ENCODE measurements around the gene DST. TPM values are rescaled to one million over a fixed set of nuclear protein-coding genes. Genes with fewer than 3 reads are reported as not detected.
A peak's percentile ranks its signal among the peaks of the same experiment; 100 is the strongest.

The DST gene
- total RNA-seq (100 to 1,000 TPM; 495 to 791 (median 604) TPM), polyA plus RNA-seq (10 to 100 TPM; 62.5 to 79.8 (median 69.1) TPM)

DNA sequence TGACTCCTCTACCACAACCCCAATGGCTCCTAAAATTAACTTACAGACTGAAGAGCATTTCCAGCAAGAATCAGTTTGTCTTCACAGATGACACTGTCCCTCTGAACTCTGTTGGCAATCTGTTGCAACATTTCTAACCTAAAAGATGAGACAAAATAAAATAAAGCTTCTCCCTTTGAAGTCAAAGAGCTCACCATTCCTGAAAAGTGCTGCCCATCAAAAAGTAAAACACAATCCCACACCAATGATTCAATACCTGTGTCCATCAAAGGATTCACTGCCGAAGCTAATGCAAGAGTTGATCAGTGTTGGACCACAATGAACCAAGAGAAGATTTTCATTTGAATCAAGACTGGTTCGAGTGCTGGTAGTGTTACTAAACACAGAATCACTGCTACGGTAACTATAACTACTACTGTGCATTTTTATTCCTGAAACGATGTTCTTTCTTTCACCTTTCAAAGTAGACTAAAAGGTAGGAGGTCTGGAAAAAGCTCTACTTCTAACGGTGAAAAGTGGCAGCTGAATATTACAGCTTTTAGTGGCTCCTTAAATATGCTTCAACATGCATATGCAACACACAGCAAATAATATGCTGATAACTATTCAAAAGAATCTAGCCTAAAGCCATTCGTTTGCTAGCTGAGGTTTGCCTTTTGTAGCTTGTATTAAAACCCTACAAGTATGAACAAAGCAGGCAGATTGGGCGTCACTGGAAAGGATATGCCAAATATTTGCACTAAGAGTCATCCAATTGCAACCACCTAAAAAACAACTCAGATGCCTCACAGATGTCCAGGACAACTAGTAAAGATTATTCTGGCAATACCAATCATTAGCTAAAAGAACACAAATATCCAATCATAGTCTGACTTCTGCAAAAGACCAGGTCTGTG is at the start of gene DST:
DST (minus strand) TSS at position 524 of the 896 bp plus-strand sequence.
- Histone ChIP-seq H3K36me3 (peaks cover 0 to 69% (median 3%) of the 10 kb centered on the region in 4 donors), H3K4me1 (peaks cover 0 to 30% (median 20%) of the 10 kb centered on the region in 4 donors), H3K27ac (peak within 1 kb of the TSS; percentile 21 to 66 (median 60)), H3K9me3 (no peaks in the 10 kb centered on the region), H3K4me3 (no peak within 1 kb of the TSS), H3K27me3 (no peaks in the 10 kb centered on the region)
- TF ChIP-seq EP300 (IDR thresholded peaks at IDR 0.05) (no peak), POLR2AphosphoS5 (IDR thresholded peaks at IDR 0.05) (peak in 2 of 4 donors; percentile 12 to 19)
- WGBS, 2 donors: 75 to 83% methylated on average over 7 of the region's 7 CpGs
- intact Hi-C loops (cut with DNase I): no loop called here
- DNase-seq: no peak

GRCh38 chr6:56691814-56692213 is 49.1 kb upstream of the DST start:
- no peak for TF ChIP-seq POLR2AphosphoS5 (IDR thresholded peaks at IDR 0.05)
- TF ChIP-seq CTCF (IDR thresholded peaks at IDR 0.05): no peak
- TF ChIP-seq EP300 (IDR thresholded peaks at IDR 0.05): no peak
- no peak for TF ChIP-seq POLR2A (IDR thresholded peaks at IDR 0.05)
- peak overlapping the region; percentile 9 to 46 (median 42) for H3K4me3 ChIP-seq
- H3K4me1 ChIP-seq: peaks cover 0 to 80% (median 53%) of the 10 kb centered on the region in 4 donors

DNA sequence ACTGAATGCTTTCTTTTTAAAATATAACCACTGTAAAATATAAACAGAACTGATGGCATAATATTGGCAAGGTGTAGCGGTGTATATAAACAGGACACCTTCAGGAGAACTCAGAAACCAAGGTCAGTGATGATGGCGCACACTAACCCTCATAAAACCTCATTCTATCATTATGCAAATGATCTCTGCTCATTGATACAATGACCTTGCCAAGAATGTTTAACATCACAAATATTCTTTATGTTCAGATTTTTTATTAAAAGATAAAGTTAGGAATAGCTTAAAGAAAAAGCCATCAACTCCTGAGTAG is 48.6 kb upstream of the DST start:
- DNase-seq: no peak
- Histone ChIP-seq H3K36me3 (no peaks in the 10 kb centered on the region), H3K27ac (peak overlapping the region; percentile 81 to 84 (median 82)), H3K4me1 (peaks cover 0 to 86% (median 55%) of the 10 kb centered on the region in 4 donors), H3K4me3 (peak overlapping the region; percentile 7 to 46 (median 42)), H3K9me3 (no peaks in the 10 kb centered on the region), H3K27me3 (no peaks in the 10 kb centered on the region)
- WGBS, 2 donors: 16 to 57% methylated on average over 2 of the region's 2 CpGs
- intact Hi-C loops (cut with DNase I): loop anchor here (10.0 kb wide), 1 partner anchor 326 kb away; no protein-coding TSS in a partner anchor
- TF ChIP-seq EP300 (IDR thresholded peaks at IDR 0.05): no peak
- peak in 1 of 4 donors; percentile 27 for TF ChIP-seq POLR2AphosphoS5 (IDR thresholded peaks at IDR 0.05)

More at GRCh38 chr6:56691814-56692213, 49.1 kb upstream of the DST start:
- 58 to 68% methylated on average over 1 of the region's 1 CpG for WGBS, 2 donors
- no peak for DNase-seq
- Histone ChIP-seq H3K27ac (peak overlapping the region; percentile 81 to 84 (median 82)), H3K27me3 (no peaks in the 10 kb centered on the region), H3K9me3 (no peaks in the 10 kb centered on the region), H3K36me3 (no peaks in the 10 kb centered on the region)
- intact Hi-C loops (cut with DNase I): loop anchor here (10.0 kb wide), 1 partner anchor 327 kb away; no protein-coding TSS in a partner anchor

DNA sequence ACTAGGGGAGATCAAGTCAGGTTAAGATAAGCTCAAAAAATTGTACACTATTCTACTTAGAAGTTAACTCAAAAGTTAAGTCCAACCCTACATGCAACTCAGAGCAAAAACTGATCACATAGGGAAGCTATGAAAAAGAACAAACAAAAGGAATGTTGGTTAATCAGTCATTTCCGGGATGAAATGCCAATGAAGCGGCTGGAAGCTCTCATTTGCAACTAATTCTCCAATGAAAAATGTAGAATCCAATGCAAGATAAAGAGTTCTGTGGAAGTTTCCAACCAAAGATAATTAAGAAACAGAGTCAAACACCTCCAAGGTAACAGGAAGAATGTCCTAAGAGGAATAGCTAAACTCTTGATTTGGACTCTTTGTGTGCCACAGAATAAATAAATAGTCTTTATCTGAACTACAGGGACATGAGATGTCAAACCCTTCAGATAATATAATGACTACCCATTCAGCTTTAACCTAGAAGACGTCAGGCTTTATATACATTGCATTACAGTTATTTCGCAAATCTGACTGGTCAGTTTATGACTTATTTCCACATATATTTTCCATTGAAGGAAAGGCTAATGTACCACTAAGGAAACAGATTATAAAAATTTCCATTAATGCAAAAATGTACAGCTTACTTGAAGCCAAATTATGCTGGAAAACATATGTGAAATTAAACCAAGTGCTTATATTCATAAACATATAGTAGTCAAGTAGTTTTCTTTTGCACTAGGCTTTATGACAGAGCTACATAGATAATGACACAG is 48.0 kb upstream of the DST start:
- Histone ChIP-seq H3K4me1 (peaks cover 0 to 85% (median 55%) of the 10 kb centered on the region in 4 donors), H3K4me3 (peak overlapping the region; percentile 7 to 46 (median 42)), H3K27ac (peak overlapping the region; percentile 81 to 84 (median 82)), H3K27me3 (no peaks in the 10 kb centered on the region), H3K36me3 (no peaks in the 10 kb centered on the region), H3K9me3 (no peaks in the 10 kb centered on the region)
- intact Hi-C loops (cut with DNase I): loop anchor here (10.0 kb wide), 1 partner anchor 326 kb away; no protein-coding TSS in a partner anchor
- TF ChIP-seq CTCF (IDR thresholded peaks at IDR 0.05): no peak
- no peak for TF ChIP-seq POLR2AphosphoS5 (IDR thresholded peaks at IDR 0.05)
- TF ChIP-seq POLR2A (IDR thresholded peaks at IDR 0.05): no peak
- TF ChIP-seq EP300 (IDR thresholded peaks at IDR 0.05): no peak
- WGBS, 2 donors: 28 to 54% methylated on average over 4 of the region's 4 CpGs
- DNase-seq: no peak

DNA sequence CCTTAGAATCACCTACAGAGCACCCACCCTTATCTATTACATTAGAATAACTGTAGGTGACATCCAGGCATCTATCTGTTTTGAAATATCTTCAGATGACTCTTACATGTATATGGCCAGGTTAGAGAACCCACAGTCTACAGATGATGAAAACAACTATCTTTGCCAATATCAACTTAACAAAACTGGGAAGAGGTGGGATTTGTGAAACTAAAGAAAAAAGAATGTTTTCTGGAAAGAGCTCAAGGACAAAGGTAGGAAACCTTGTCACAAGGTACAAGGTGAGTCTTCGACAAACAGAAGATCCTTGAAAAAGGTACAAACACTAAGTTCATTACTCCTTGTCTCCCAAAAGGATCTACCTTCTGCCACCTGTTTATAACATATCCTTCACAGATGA is 47.0 kb upstream of the DST start:
- H3K27ac ChIP-seq: peak overlapping the region; percentile 59 to 84 (median 82)
- intact Hi-C loops (cut with DNase I): loop anchor here (10.0 kb wide), 1 partner anchor 325 kb away; no protein-coding TSS in a partner anchor
- peaks cover 0 to 79% (median 56%) of the 10 kb centered on the region in 4 donors for H3K4me1 ChIP-seq
- 94 to 96% methylated on average over 1 of the region's 1 CpG for WGBS, 2 donors
- H3K9me3 ChIP-seq: no peaks in the 10 kb centered on the region
- DNase-seq: no peak
- TF ChIP-seq EP300 (IDR thresholded peaks at IDR 0.05) (no peak), POLR2AphosphoS5 (IDR thresholded peaks at IDR 0.05) (no peak), POLR2A (IDR thresholded peaks at IDR 0.05) (no peak), CTCF (IDR thresholded peaks at IDR 0.05) (no peak)
- peak overlapping the region in 2 of 4 donors; percentile 6 to 45 for H3K4me3 ChIP-seq
- no peaks in the 10 kb centered on the region for H3K36me3 ChIP-seq
- H3K27me3 ChIP-seq: no peaks in the 10 kb centered on the region
